HG02571 (cell line): ENCODE data around the gene IFI27L1.
"Not testable (repeated sequence)": the region's sequence is repeated elsewhere in the genome, so short reads cannot be mapped to it uniquely, and the experiment has no call there.

Source experiments
- ATAC-seq: cut with Tn5 transposase; IDR thresholded peaks from one replicate; pipeline ENCODE4 v1.9.1; 2021; ENCODE audit warnings: mild to moderate bottlenecking, moderate library complexity; ENCODE audit not compliant: unreplicated experiment

Gene IFI27L1

GRCh38 chr14:94047581-94047980, 33.5 kb upstream of the IFI27L1 start:
- no peak for ATAC-seq

GRCh38 chr14:94048691-94049624, 32.2 kb upstream of the IFI27L1 start:
- ATAC-seq: no peak

- no peak for ATAC-seq
Observed at GRCh38 chr14:94049625-94050023, 31.5 kb upstream of the IFI27L1 start.

GRCh38 chr14:94050231-94050880, 30.8 kb upstream of the IFI27L1 start:
- ATAC-seq: no peak

GRCh38 chr14:94051115-94051514, 30.0 kb upstream of the IFI27L1 start:
- no peak for ATAC-seq

GRCh38 chr14:94051779-94052178, 29.3 kb upstream of the IFI27L1 start:
- no peak for ATAC-seq

GRCh38 chr14:94052199-94052598, 28.9 kb upstream of the IFI27L1 start:
- no peak for ATAC-seq

GRCh38 chr14:94052662-94053061, 28.4 kb upstream of the IFI27L1 start:
- ATAC-seq: no peak

GRCh38 chr14:94054401-94054800, 26.7 kb upstream of the IFI27L1 start:
- ATAC-seq: no peak

- no peak for ATAC-seq
Observed at GRCh38 chr14:94054936-94055335, 26.2 kb upstream of the IFI27L1 start.

- peak; percentile 80 for ATAC-seq
Observed at GRCh38 chr14:94056579-94057308, 24.4 kb upstream of the IFI27L1 start.

- no peak for ATAC-seq
Observed at GRCh38 chr14:94058128-94058673, 22.9 kb upstream of the IFI27L1 start.

GRCh38 chr14:94058674-94059138, 22.4 kb upstream of the IFI27L1 start:
- no peak for ATAC-seq

GRCh38 chr14:94059998-94060397, 21.1 kb upstream of the IFI27L1 start:
- ATAC-seq: no peak

- ATAC-seq: no peak
Observed at GRCh38 chr14:94062344-94062940, 18.7 kb upstream of the IFI27L1 start.

- no peak for ATAC-seq
Observed at GRCh38 chr14:94066089-94066676, 14.9 kb upstream of the IFI27L1 start.

GRCh38 chr14:94072076-94072475, 9.0 kb upstream of the IFI27L1 start:
- ATAC-seq: not testable (repeated sequence)

- ATAC-seq: no peak
Observed at GRCh38 chr14:94074534-94074933, 6.6 kb upstream of the IFI27L1 start.

GRCh38 chr14:94075008-94075407, 6.1 kb upstream of the IFI27L1 start:
- no peak for ATAC-seq

- no peak for ATAC-seq
Observed at GRCh38 chr14:94077111-94077821, 3.8 kb upstream of the IFI27L1 start.
